GM12873 (cell line): ENCODE results near the gene POLD2.

Experiments
- TF ChIP-seq, protein P1 (sequence below): IDR thresholded peaks from 2 replicates; pipeline ENCODE4 v1.5.1; 2012; ENCODE audit warnings: low read depth, mild to moderate bottlenecking, moderate library complexity, low read length, control low read depth; ENCODE audit not compliant: insufficient read depth; ENCODE audit errors: missing control alignments

Gene POLD2

DNA sequence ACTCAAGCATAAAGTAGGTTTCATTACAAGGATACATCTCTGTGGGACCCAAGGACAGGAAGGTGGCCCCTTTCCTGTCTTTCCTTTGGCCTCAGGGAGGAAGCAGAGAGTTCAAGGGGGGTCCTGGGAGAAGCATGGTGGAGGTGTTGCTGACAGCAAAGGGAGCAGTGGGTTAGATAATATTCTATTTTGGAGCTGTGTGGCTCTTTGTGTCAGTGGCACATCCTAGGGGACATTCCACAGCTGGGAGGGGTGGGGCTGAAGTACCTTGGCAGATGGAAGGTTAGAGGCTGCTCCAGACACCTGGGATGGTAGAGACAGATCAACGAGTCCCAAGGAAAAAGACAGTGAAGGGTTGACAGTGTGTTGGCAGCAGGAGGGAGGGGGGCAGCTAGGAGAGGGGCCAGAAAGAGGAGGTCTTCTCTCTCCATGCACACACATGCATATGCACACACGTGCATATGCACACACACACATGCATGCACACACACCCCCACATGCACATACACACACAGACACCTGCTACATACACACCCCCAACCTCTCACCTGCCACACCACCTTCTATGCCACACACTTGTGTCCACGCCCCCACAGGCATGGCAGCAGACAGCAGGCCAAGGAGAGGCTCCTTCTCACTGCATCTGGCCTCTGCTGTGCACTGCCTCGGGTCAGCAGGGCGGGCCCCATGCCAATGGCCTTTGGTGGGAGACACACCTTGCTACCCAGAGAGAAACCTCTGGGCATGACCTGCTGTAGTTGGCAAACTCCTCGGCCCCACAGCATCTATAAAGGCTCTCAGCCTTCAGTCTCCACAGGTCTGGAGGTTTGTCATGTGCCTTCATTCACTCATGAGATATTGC, 5.6 kb upstream of the POLD2 start:
- TF ChIP-seq, protein P1, sequence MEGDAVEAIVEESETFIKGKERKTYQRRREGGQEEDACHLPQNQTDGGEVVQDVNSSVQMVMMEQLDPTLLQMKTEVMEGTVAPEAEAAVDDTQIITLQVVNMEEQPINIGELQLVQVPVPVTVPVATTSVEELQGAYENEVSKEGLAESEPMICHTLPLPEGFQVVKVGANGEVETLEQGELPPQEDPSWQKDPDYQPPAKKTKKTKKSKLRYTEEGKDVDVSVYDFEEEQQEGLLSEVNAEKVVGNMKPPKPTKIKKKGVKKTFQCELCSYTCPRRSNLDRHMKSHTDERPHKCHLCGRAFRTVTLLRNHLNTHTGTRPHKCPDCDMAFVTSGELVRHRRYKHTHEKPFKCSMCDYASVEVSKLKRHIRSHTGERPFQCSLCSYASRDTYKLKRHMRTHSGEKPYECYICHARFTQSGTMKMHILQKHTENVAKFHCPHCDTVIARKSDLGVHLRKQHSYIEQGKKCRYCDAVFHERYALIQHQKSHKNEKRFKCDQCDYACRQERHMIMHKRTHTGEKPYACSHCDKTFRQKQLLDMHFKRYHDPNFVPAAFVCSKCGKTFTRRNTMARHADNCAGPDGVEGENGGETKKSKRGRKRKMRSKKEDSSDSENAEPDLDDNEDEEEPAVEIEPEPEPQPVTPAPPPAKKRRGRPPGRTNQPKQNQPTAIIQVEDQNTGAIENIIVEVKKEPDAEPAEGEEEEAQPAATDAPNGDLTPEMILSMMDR, result no peak

DNA sequence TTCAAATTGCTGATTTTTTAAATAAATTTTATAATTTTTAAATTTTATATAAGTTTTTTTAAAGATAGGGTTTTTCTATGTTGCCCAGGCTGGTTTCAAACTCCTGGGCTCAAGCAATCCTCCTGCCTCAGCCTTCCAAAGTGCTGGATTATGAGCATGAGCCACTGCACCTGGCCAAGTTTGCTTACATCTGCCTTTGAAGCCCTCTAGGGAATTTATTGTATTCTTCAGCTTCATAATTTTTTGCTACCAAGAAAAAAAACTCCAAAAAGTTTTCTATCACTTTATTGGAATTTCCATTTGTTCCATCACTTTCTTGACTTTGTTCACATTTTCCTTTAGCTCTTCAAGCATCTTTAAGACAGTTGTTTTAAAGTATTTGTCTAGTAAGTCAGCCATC, 3.8 kb upstream of the POLD2 start:
- TF ChIP-seq, protein P1, result no peak

DNA sequence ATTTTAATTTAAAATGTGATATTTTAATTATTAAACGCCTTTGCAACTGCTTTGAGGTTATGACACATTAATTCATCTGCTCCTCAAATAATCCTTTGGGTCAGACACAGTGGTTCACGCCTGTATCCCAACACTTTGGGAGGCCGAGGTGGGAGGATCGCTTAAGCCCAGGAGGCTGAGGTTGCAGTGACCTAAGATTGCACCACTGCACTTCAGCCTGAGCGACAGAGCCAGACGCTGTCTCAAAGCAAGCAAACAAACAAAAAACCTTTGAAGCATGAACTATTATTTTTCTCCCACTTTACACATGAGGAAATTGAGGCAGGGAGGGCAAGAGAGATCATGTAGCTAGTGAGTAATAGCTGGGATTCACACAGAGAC, 1.5 kb upstream of the POLD2 start:
- TF ChIP-seq, protein P1, result no peak

DNA sequence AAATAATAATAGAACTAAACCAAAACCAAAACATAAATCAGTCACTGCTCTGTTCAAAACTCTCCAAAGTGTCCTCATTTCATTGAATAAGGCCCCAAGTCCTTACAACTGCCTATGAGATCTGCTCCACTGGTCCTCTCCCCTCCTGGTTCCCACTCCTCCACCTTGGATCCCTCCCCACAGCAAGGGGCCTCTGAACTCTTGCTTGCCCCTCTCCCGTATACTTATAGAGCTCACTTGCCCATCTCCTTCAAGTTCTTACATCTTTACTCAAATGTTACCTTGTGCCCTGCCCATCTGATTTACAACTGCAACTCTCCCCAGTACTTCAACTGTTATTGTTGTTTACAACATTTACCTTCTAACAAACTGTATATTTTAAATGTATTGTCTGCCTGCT, 819 bp downstream of the POLD2 start:
- TF ChIP-seq, protein P1, result no peak

DNA sequence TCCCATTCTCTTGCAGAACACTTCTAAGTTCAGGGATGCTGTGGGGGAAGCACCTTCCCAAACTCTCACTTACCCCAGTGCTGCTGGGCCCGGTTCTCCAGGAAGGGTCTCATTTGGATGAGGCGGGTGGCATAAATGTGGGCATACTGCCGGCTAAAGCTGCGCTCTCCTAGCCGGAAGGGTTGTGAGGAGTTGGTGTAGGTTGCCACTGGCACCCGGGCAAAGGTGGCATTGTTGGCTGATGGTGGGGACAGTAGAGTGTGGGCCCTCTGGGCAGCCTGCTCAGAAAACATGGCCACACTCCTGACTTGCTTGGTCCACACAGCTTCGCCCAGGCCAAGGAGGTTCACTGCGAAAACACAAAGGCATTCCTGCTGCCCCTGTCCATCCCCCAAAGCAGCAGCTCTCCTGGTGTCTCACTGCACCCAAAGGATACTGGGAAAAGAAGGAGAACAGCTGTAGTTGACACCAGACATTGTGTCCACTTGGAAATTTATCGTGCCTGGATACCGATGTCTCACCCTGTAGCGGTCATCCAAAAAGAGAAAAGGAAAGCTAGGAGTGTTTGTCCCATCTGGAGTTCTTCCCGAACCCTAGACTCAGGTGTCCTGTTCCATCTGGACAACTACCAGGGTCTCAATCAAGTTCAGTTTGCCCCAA, 1.5 kb downstream of the POLD2 start:
- TF ChIP-seq, protein P1, result no peak

DNA sequence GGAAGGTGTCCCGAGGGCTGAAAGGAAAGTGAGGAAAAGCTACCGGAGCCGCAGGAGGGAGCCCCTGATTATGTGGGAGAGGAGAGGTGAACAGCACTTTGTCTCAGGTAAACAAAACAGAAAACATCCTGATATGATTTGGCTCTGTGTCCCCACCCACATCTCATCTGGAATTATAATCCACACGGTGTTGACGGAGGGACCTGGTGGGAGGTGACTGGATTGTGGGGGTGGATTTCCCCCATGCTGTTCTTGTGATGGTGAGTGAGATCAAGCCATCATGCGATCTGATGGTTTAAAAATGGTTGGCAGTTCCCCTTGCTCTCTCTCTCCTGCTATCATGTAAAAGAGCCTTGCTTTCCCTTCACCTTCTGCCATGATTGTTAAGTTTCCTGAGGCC, 3.0 kb downstream of the POLD2 start:
- TF ChIP-seq, protein P1, result no peak

DNA sequence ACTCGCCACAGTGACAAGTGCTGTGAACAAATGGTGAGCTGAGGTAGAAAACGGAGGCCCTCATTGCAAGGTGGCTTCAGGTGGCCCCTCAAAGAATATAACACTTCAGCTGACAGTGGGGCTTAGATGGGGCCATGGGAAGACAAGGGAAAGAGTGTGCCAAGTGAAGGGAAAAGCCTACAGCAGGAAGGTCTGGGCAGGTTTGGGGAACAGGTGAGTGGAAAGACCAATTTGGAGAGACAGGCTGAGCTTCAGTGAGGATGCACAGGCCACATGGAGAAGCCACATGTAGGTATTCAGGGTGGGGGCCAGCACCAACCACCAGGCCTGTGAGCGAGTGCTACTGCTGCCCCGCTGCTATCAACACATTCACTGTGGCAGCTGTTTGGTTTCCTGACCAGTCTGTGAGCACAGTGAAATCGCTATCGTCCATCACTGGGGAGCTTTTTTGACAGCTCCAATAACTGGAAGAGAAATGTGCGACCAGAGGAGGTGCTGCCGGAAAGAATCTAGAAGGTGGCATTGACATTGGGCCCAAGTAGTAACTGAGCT, 3.4 kb downstream of the POLD2 start:
- TF ChIP-seq, protein P1, result no peak
